Activated CD4-positive, CD25-positive, alpha-beta regulatory T cell treated with anti-CD3 and anti-CD28 coated beads, Interleukin-2, amount 50 U/mL, for 24 hours (primary cell): ENCODE data around the gene UTP14A.
A peak's percentile ranks its signal among the peaks of the same experiment; 100 is the strongest.
"Not testable (repeated sequence)": the region's sequence is repeated elsewhere in the genome, so short reads cannot be mapped to it uniquely, and the experiment has no call there.

ENCODE experiments used
- ATAC-seq, 2 donors: fragments of 150-1000 bp; cut with Tn5 transposase; one replicate each; pipeline ENCODE4 v1.10.0; 2021; ENCODE audit warnings: mild to moderate bottlenecking in 1 of 2, moderate library complexity in 1 of 2

The UTP14A gene

DNA sequence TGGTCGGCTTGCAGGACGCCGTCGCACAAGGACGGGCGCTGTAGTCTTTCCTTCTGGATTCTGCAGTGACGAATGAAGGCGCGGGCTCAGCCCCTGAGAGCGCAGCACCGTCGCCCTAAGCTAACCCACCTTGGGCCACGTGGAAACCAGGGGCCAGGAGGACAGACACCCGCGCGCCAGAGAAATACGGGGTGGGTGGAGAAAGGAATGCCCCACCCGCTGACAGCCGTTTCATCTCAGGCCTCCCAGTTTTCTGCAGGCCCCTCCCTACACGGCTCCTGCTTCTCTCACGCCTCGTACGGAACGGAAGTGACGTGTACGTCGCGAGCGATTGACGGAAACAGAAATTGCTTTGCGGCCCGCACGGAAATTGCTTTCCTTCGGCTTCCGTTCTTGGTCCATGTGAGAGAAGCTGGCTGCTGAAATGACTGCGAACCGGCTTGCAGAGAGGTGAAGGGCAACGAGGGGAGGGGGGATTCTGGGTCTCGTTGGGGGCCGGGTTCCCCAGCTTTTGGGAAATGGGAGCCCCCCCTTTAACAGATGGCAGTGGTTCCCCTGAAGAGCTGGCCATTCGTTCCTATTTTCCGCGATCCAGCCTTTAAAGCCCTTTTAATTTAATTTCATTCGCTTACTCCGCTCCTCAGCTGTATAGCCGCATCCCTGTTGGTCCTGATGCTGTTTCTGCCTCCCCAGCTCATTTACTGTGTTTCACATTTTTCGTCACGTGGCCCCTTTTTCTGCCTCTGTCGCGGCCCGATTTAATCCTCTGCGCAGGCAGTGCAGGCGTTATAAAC lies at the start of gene UTP14A:
UTP14A (plus strand) TSS at position 378 of the 794 bp plus-strand sequence; CDS start at position 425, 47 bp downstream.
- peak; percentile 96 to 98 for ATAC-seq

DNA sequence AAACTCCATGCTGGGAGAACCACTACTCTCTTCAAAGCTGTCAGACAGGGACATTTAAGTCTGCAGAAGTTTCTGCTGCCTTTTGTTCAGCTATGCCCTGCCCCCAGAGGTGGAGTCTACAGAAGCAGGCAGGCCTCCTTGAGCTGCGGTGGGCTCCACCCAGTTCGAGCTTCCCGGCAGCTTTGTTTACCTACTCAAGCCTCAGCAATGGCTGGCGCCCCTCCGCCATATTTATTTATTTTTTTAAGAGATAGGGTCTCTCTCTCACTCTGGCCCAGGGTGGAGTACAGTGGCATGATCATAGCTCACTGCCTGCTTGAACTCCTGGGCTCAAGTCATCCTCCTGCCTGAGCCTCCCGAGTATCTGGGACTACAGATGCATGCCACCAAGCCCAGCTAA lies 46.8 kb upstream of the UTP14A start:
- not testable (repeated sequence) for ATAC-seq

DNA sequence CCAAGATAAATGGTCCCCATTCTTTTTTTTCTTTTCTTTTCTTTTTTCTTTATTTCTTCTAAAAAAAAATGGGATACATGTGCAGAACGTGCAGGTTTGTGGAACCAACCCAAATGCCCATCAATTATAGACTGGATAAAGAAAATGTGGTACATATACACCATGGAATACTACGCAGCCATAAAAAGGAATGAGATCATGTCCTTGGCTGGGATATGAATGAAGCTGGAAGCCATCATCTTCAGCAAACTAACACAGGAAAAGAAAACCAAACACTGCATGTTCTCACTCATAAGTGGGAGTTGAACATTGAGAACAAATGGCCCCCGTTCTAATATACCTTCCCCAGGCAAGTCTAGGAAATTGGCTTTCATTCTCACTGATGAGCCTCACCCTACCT lies 39.6 kb upstream of the UTP14A start:
- ATAC-seq, result not testable (repeated sequence)

- ATAC-seq, result no peak
Measured at GRCh38 chrX:129872524-129872923, 33.4 kb upstream of the UTP14A start.

DNA sequence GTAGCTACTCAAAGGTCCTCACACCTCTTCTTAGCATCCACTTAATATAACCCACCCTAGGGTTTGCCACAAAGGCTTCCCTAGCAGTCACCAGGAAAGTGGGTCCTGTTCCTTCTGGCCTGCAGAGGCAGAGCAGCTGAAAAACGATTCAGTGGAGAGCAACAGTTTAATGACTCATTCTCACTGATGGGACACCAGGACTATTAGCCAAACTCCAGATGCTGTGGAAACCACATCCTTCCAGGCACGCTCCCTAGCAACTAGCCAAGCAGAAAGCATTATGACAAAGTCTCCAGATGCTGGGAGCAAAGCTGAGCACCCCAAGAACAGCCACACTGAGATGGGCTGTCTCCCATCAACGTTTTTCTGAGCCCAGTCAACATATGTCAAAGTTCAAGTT lies 30.3 kb upstream of the UTP14A start:
- ATAC-seq, result no peak

DNA sequence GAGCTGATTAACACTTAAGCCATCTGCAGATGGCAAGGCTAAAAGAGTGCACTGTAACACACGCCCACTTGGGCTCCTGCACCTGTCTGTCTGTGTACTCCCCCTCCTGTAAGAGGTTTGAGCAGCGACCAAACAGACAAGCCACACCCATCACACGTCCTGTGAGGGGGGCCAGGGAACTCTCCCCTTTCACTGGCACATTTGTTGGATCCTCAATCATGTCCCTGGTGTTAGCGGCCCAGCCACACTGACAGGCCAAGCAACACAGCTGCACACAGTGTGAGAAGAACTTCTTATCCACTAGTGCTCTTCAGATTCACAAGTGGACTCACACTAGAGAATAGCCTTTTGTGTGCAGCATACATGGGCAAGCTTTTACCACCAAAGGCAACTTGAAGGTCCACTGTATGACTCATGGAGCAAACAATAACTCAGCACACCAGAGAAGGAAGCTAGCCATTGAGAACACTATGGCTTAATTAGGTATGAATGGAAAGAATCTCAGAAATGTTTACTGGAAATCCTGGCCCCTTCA lies 29.1 kb upstream of the UTP14A start:
- no peak for ATAC-seq

GRCh38 chrX:129877401-129877800 lies 28.6 kb upstream of the UTP14A start:
- no peak for ATAC-seq

DNA sequence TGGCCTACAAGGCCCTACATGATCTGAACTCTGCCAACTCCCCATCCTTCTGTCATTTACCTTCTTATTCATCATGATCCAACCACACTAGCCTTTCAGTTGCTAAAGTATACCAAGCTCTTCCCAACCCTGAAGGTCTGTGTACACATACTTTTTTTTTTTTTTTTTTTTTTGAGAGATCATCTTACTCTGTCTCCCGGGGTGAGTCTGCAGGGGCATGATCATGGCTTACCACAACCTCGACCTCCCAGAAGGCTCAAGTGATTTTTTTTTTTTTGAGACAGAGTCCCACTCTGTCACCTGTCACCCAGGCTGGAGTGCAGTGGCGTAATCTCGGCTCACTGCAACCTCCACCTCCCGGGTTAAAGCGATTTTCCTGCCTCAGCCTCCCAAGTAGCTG lies 5.9 kb upstream of the UTP14A start:
- no peak for ATAC-seq

DNA sequence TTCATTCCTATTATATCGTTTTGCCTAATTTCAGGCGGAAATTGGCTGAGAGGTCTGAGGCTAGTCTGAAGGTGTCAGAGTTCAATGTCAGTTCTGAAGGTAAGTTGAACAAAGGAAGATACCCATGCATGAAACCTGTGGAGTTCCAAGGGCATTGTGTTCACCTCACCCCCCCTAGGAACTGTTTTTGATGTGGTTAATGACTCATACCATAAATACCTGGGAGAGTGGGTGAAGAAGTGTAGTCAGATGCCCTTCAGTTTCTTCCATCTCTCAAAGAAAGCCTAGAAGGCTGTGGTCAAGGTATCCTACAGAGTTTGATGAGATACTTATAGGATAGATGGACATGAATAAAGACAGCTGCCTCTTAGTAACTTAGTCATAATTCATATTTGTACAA lies 2.7 kb downstream of the UTP14A start:
- no peak for ATAC-seq

DNA sequence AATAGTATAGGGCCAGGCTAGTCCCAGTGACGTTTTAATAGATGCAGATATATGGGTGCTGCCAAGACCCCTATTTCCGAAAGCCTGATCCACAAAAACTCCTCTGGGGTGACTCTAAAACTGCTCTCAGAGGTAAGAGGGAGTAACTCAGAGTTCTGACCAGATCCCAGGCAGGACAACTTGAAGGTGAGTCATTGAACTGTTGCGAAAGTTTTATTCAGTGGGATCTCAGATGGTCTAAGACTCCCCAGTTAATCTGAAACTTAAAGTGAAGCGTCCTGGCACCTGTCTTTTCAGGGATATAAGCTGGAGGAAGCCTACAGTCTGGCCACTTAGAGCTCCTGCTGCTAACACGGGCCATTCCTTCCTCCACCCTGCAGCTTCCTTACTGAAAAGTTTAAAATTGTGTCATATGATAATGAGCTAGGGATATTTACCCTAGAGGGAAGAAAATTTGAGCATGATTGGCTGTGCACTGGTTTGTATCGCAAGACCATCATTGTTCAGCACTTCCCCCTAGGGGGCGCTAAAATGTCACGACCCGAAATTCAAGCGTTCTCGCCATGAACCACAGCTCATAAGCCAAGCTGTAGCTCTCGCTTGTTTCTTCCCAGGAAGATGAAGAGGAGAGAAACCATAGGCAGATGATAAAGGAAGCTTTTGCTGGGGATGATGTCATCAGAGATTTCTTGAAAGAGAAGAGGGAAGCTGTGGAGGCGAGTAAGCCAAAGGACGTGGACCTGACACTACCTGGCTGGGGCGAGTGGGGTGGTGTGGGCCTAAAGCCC lies 19.5 kb downstream of the UTP14A start:
- peak; percentile 53 to 58 for ATAC-seq

DNA sequence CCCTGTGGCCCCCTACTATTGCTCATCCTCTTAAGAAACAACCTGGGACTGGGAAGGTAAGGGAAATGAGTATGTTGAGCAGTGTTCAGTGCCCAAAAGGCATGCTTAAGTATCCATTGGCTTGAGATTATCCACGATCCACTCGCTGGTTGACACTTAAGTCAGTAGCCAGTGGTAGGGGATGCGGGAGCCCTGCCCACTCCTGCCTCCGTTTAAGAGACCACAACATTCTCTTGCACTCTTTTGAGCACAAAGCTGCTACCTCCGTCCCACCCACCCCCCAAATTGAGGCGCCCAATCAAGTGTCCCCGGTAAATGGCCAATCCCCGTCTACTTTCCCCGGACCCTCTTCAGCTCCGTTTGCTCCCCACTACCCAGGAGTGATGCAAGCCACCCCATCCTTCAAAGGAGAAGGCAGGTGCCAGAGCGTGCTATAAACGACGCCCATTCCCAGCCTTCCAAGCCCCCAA lies 25.0 kb downstream of the UTP14A start:
- ATAC-seq, result no peak

DNA sequence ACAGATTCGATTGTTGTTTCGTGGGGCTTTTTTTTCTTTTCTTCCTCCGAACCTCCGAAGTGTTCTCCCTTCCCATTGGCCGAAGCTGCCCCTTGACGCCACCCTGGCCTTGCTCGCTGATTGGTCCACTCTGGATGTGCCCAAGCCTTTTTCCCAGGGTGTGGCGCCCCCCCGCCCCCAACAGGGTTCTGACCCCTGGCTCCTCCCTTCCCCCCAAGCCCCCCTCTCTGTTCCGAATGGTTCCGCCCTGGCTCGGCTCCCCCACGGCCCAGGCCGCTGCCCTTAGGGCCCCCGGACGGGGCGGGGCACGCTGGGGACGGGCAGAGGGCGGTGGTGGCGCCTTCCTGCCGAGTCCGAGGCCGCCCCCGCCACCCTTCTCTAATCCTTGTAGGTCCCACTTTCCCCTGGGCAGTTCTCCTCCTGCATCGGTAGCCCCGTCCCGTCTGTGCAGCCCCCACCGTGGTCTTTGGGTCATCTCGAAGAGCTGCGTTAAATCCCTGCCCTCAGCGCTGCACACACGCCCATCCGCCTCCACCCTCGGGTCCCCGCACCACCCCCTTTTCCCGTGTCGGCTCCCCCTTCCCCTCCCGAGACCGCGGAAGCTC lies 25.5 kb downstream of the UTP14A start:
- ATAC-seq, result peak; percentile 42 to 52

DNA sequence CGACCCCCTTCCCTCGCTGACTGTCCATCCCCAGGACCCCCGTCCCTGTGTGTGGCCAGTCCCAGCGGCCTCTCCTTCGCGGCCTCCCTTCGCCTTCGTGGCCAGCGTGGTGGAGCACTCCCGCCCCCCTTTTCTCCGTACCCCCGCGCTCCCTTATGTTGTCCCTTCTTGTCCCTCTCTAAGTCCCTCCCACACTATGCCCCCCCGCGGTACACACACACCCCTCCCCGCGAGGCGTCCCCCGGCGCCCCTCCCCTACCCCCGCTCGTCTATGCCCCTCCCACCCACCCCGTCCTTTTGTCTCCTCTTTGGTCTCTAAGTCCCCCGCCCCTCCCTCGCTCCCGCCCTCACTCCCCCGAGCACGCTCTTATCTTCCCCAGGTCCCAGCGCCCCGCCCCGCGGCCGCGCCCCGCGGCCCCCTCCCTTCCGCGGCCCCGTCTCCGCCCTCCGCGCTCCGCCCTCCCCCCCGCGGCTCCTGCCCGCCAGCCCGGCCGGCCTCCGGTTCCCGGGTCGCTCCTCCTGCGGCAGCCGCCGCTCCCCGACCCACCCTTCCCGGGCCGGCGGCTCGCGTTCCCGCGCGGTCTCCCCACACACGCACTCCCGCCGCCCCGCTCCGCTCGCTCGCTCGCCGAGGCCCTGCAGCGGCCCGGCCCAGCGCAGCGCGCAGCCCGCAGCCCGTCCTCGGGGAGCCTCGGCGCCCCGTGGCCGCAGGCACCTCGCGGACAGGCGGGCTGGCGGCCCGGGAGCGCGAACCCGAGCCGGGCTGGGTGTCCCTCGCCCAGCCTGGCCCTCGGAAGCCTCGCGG lies 26.3 kb downstream of the UTP14A start:
- ATAC-seq, result peak; percentile 74 to 77

- ATAC-seq, result no peak
Measured at GRCh38 chrX:129932821-129933321, 26.9 kb downstream of the UTP14A start.

DNA sequence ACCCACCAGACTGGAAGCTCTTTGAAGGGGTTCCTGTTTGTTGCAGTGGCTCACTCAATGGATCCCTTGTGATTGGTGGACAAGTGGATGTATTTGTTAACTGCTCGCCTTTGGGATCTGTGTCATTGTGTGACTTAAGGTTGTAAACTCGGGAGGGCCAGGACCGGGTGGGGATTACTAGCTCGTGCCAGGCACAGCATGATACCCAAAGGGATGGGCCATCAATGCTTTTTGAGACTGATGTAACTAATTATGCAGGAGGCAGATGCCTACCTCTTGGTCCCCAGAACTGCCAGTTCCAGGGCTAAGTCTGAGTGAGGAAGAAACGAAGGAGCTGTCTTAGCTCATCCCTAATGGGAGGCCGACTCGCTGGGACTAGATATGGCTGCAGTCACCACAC lies 27.7 kb downstream of the UTP14A start:
- no peak for ATAC-seq

DNA sequence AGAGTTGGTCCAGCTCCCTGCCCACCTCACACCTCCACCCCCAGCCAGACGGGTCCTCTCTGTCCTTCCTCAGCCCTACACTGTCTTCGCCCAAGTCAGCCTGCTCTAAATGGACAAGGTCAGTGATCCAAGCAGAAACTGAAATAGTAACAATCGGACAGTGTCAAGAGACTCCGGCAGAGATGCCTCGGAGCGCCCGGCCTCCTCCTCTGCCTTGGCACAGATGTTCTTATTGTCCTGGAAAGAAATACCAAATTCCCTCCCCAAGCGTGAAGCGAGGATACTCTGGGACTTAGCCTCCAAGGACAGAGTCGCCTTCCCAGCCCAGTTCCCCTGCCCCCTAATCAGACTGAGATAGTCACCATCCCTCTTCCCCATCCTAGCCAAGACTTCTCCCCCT lies 28.5 kb downstream of the UTP14A start:
- ATAC-seq, result no peak

DNA sequence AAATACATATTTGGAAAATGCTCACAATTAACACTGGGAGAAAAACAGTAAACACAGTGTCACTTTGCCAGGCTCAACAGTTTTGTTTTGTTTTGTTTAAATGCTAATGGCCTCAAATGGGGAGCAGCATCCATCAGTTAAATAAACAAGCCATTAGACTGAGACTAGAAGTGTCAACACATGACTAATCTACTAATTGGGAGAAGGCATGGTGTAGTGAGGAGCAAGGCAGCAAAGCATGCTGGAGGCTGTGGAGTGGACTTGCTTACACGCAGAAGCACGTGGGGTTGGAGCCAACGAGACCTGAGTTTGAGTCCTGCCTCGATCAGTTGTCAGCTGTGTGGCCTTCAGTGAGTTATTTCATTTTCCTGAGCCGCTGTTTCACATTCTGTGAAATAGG lies 29.0 kb downstream of the UTP14A start:
- no peak for ATAC-seq

- ATAC-seq, result no peak
Measured at GRCh38 chrX:129938081-129938480, 32.1 kb downstream of the UTP14A start.

DNA sequence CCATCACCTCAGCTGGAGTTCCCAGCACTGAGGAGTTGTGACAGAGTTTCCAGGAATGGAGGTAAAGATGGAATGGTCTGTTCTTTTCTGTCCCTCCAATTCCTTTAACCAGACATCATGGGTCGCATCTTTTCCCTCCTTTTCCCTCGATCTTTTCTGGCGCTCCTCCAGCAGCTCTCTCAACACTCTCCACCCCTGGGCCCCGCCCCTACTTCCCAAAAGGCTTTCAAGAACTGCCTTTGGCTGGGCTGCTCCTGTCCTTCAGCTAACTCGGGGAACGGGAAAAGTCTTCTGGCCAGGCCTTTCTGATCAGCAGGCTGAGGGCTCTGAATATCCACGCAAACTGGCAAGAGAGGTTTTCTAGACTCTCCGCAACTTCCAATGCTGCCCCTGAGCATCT lies 34.0 kb downstream of the UTP14A start:
- no peak for ATAC-seq

GRCh38 chrX:129940721-129941120 lies 34.8 kb downstream of the UTP14A start:
- ATAC-seq, result no peak

- no peak for ATAC-seq
Measured at GRCh38 chrX:129945131-129945530, 39.2 kb downstream of the UTP14A start.

DNA sequence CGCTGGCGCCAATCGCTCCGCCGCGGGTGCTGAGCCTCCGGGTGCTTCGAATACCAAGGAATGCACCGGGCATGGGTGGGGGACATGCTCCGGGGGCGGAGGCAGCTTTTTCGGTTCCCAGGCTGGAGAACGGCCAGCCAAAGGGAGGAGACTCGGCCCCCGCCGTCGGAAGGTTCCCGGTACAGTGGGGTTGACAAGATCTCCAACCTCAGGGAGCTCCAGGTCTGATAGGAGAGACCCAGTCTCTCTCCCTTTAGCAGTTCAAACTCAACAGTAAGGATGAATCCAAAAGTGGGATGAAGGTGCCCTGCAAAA lies 47.3 kb downstream of the UTP14A start:
- no peak for ATAC-seq
